ENCODE measurements around the gene KCNJ3. TPM values are rescaled to one million over a fixed set of nuclear protein-coding genes. Genes with fewer than 3 reads are reported as not detected.

KCNJ3 gene
- total and polyA plus RNA-seq, 2 donors (not counting 1 experiment from before 2014, with no cell fraction given): 0.01 TPM; not detected in 1

DNA sequence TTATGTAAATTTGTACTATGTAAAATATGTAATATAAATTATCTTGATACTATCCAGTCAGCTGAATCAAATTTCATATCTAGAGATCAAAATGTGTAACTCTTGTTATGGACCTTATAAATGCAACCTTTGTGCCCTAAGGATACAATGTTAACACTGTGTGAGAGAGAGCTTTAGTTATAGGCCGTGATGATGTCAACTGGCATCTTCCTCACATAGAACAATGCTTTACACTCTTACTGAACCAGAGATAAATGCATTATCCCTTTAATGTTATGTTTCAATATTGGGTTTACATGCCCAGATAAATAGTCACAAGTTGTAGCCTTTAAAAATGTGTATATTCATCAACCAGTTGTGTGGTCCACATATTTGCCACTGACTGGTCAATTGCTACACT is 115.1 kb downstream of the KCNJ3 start:
- intact Hi-C loops (cut with micrococcal nuclease): no loop called here

DNA sequence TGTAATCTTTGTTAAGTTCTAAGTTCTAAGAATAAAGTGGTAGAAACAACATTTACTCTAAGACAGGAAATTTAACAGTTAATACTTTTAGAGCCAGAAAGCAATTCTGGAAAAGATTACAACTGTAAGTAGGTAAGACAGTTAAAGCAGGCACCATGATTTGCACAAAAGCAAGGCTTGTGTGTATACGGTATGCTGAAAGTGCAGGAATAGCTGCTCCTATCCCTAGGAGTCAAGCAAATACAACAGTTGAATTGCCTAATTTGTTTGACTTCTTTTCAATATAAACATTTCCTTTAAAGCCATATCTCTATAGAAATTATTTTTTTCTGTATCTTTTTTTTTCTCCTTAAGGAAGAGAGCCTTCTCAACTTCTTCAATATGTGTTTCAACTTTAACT is 116.4 kb downstream of the KCNJ3 start:
- Mint-ChIP-seq H3K4me3 (no peak overlapping the region), H3K27me3 (no peaks in the 10 kb centered on the region), H3K27ac (no peak overlapping the region), H3K9me3 (ENCODE audit: insufficient read depth) (peaks cover 2% of the 10 kb centered on the region), H3K4me1 (no peaks in the 10 kb centered on the region)
- ATAC-seq (ENCODE audit: low read depth) (no peak), DNase-seq (no peak)
- H3K36me3 ChIP-seq (replicated peaks in 1 of 2; ENCODE audit: control extremely low read depth in 1 of 2, control insufficient read depth in 1 of 2, extremely low read depth in 1 of 2, insufficient read depth in 2 of 2, low read length in 1 of 2): no peaks in the 10 kb centered on the region
- ChIA-PET POLR2A (no interaction called here), CTCF (no interaction called here)
- no peak overlapping the region for H3K27ac ChIP-seq (ENCODE audit: low read length in 2 of 2)
- intact Hi-C loops (cut with micrococcal nuclease): no loop called here
- H4K20me1 ChIP-seq (ENCODE audit: control insufficient read depth, insufficient read depth, low read length, poor library complexity, severe bottlenecking): no peaks in the 10 kb centered on the region
- no peak overlapping the region for H3K9ac ChIP-seq (ENCODE audit: low read length)
- TF ChIP-seq, protein P1, sequence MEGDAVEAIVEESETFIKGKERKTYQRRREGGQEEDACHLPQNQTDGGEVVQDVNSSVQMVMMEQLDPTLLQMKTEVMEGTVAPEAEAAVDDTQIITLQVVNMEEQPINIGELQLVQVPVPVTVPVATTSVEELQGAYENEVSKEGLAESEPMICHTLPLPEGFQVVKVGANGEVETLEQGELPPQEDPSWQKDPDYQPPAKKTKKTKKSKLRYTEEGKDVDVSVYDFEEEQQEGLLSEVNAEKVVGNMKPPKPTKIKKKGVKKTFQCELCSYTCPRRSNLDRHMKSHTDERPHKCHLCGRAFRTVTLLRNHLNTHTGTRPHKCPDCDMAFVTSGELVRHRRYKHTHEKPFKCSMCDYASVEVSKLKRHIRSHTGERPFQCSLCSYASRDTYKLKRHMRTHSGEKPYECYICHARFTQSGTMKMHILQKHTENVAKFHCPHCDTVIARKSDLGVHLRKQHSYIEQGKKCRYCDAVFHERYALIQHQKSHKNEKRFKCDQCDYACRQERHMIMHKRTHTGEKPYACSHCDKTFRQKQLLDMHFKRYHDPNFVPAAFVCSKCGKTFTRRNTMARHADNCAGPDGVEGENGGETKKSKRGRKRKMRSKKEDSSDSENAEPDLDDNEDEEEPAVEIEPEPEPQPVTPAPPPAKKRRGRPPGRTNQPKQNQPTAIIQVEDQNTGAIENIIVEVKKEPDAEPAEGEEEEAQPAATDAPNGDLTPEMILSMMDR (IDR thresholded peaks at IDR 0.05): no peak
- TF ChIP-seq EZH2 (IDR thresholded peaks at IDR 0.05; ENCODE audit: borderline replicate concordance, insufficient read depth, low read depth, low read length, poor library complexity, severe bottlenecking): no peak
- no peaks in the 10 kb centered on the region for H3K9me3 ChIP-seq (ENCODE audit: control extremely low read depth in 1 of 3, control insufficient read depth in 2 of 3, insufficient read depth in 1 of 3, low read length in 2 of 3)
- no peaks in the 10 kb centered on the region for H3K79me2 ChIP-seq (ENCODE audit: control insufficient read depth, insufficient read depth, low read length)
- H3K4me2 ChIP-seq (replicated peaks; ENCODE audit: low read depth, low read length, poor library complexity, severe bottlenecking): no peak overlapping the region
- no peak overlapping the region for H2AFZ ChIP-seq (ENCODE audit: insufficient read depth, low read depth, low read length, poor library complexity, severe bottlenecking)
- WGBS (ENCODE audit: insufficient coverage): 100% methylated on average over 1 of the region's 1 CpG
- H3K4me1 ChIP-seq (ENCODE audit: control insufficient read depth in 2 of 2, insufficient read depth in 2 of 2, low read length in 2 of 2): no peaks in the 10 kb centered on the region
- H3K27me3 ChIP-seq (replicated peaks in 1 of 4; ENCODE audit: control extremely low read depth in 1 of 4, control insufficient read depth in 3 of 4, insufficient read depth in 4 of 4, low read length in 3 of 4): no peaks in the 10 kb centered on the region
- no peak overlapping the region for H3K4me3 ChIP-seq (ENCODE audit: control extremely low read depth in 1 of 5, extremely low read depth in 1 of 5, insufficient read depth in 1 of 5, low read depth in 2 of 5, low read length in 4 of 5)

More for the DNA sequence above, 115.1 kb downstream of the KCNJ3 start:
- Mint-ChIP-seq H3K4me1 (no peaks in the 10 kb centered on the region), H3K27me3 (no peaks in the 10 kb centered on the region), H3K9me3 (ENCODE audit: insufficient read depth) (peaks cover 2% of the 10 kb centered on the region), H3K27ac (no peak overlapping the region), H3K4me3 (no peak overlapping the region)
- H3K9me3 ChIP-seq (ENCODE audit: control extremely low read depth in 1 of 3, control insufficient read depth in 2 of 3, insufficient read depth in 1 of 3, low read length in 2 of 3): no peaks in the 10 kb centered on the region
- H3K9ac ChIP-seq (ENCODE audit: low read length): no peak overlapping the region
- H2AFZ ChIP-seq (ENCODE audit: insufficient read depth, low read depth, low read length, poor library complexity, severe bottlenecking): no peak overlapping the region
- no peak overlapping the region for H3K27ac ChIP-seq (ENCODE audit: low read length in 2 of 2)
- H3K4me2 ChIP-seq (replicated peaks; ENCODE audit: low read depth, low read length, poor library complexity, severe bottlenecking): no peak overlapping the region
- DNase-seq: no peak
- H3K4me3 ChIP-seq (ENCODE audit: control extremely low read depth in 1 of 5, extremely low read depth in 1 of 5, insufficient read depth in 1 of 5, low read depth in 2 of 5, low read length in 4 of 5): no peak overlapping the region
- ATAC-seq (ENCODE audit: low read depth): no peak
- H3K4me1 ChIP-seq (ENCODE audit: control insufficient read depth in 2 of 2, insufficient read depth in 2 of 2, low read length in 2 of 2): no peaks in the 10 kb centered on the region
- H3K36me3 ChIP-seq (replicated peaks in 1 of 2; ENCODE audit: control extremely low read depth in 1 of 2, control insufficient read depth in 1 of 2, extremely low read depth in 1 of 2, insufficient read depth in 2 of 2, low read length in 1 of 2): no peaks in the 10 kb centered on the region
- no peaks in the 10 kb centered on the region for H4K20me1 ChIP-seq (ENCODE audit: control insufficient read depth, insufficient read depth, low read length, poor library complexity, severe bottlenecking)
- POLR2A ChIA-PET: no interaction called here
- H3K27me3 ChIP-seq (replicated peaks in 1 of 4; ENCODE audit: control extremely low read depth in 1 of 4, control insufficient read depth in 3 of 4, insufficient read depth in 4 of 4, low read length in 3 of 4): no peaks in the 10 kb centered on the region
- CTCF ChIA-PET: no interaction called here
- TF ChIP-seq EZH2 (IDR thresholded peaks at IDR 0.05; ENCODE audit: borderline replicate concordance, insufficient read depth, low read depth, low read length, poor library complexity, severe bottlenecking): no peak
- WGBS (ENCODE audit: insufficient coverage): no CpG with 5 or more reads among the region's 1 CpG
- H3K79me2 ChIP-seq (ENCODE audit: control insufficient read depth, insufficient read depth, low read length): no peaks in the 10 kb centered on the region

Measured in B cell (primary cell).